GM19438 (cell line): ENCODE measurements around the gene ADPRHL1.
"Not testable (repeated sequence)": the region's sequence is repeated elsewhere in the genome, so short reads cannot be mapped to it uniquely, and the experiment has no call there.

ENCODE experiments used
- ATAC-seq: cut with Tn5 transposase; IDR thresholded peaks from one replicate; pipeline ENCODE4 v1.9.1; 2021; ENCODE audit warnings: low read depth; ENCODE audit not compliant: unreplicated experiment

The ADPRHL1 gene

GRCh38 chr13:113378825-113379224 is 74.5 kb downstream of the ADPRHL1 start:
- no peak for ATAC-seq

- ATAC-seq: no peak
These were observed 78.6 kb downstream of the ADPRHL1 start for GRCh38 chr13:113374511-113375175.

GRCh38 chr13:113373811-113374485 is 79.3 kb downstream of the ADPRHL1 start:
- no peak for ATAC-seq

GRCh38 chr13:113371701-113372100 is 81.6 kb downstream of the ADPRHL1 start:
- ATAC-seq: not testable (repeated sequence)

GRCh38 chr13:113371061-113371460 is 82.2 kb downstream of the ADPRHL1 start:
- ATAC-seq: no peak

GRCh38 chr13:113369881-113370280 is 83.4 kb downstream of the ADPRHL1 start:
- ATAC-seq: no peak

- ATAC-seq: no peak
These were observed 84.1 kb downstream of the ADPRHL1 start for GRCh38 chr13:113369189-113369588.

GRCh38 chr13:113368353-113368752 is 84.9 kb downstream of the ADPRHL1 start:
- ATAC-seq: not testable (repeated sequence)

GRCh38 chr13:113367771-113368170 is 85.5 kb downstream of the ADPRHL1 start:
- ATAC-seq: no peak

- ATAC-seq: no peak
These were observed 86.2 kb downstream of the ADPRHL1 start for GRCh38 chr13:113367020-113367560.

GRCh38 chr13:113365971-113366588 is 87.2 kb downstream of the ADPRHL1 start:
- no peak for ATAC-seq

- ATAC-seq: no peak
These were observed 87.7 kb downstream of the ADPRHL1 start for GRCh38 chr13:113365583-113365970.

- ATAC-seq: no peak
These were observed 88.2 kb downstream of the ADPRHL1 start for GRCh38 chr13:113364901-113365582.

- ATAC-seq: no peak
These were observed 88.9 kb downstream of the ADPRHL1 start for GRCh38 chr13:113364311-113364889.

GRCh38 chr13:113361406-113361805 is 91.9 kb downstream of the ADPRHL1 start:
- ATAC-seq: no peak

GRCh38 chr13:113360446-113360845 is 92.8 kb downstream of the ADPRHL1 start:
- no peak for ATAC-seq

- ATAC-seq: no peak
These were observed 93.7 kb downstream of the ADPRHL1 start for GRCh38 chr13:113359571-113359970.

GRCh38 chr13:113358653-113359190 is 94.6 kb downstream of the ADPRHL1 start:
- no peak for ATAC-seq

- ATAC-seq: no peak
These were observed 95.8 kb downstream of the ADPRHL1 start for GRCh38 chr13:113357529-113357928.

GRCh38 chr13:113356596-113356995 is 96.7 kb downstream of the ADPRHL1 start:
- no peak for ATAC-seq
